HG03066 (cell line): ENCODE results near the gene GASK1B.

Experiments used
- ATAC-seq: cut with Tn5 transposase; IDR thresholded peaks from one replicate; pipeline ENCODE4 v1.9.1; 2021; ENCODE audit warnings: low read depth; ENCODE audit not compliant: unreplicated experiment

GASK1B gene

GRCh38 chr4:158172261-158173258 lies at the start of gene GASK1B:
GASK1B (minus strand) TSS chr4:158173025; CDS start chr4:158171375, 1,650 bp downstream.
- no peak for ATAC-seq

GRCh38 chr4:158219623-158220022 lies 46.8 kb upstream of the GASK1B start:
- no peak for ATAC-seq

DNA sequence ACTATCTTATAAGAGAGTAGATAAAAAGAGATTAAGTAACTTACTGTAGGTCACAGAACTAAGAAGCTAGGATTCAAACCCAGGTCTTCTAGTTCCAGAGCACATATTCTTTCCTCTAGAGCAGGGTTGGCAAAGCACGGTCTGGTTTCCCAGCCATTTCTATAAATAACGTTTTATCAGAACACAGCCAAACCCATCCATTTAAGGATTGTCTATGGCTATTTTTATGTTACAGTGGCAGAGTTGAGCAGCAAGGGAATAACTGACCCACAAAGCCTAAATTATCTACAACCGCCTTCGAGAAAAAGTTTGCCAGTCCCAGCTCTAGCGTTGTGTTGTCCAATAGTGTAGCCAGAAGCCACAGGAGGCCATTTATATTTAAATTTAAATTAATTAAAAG lies 44.9 kb upstream of the GASK1B start:
- no peak for ATAC-seq

DNA sequence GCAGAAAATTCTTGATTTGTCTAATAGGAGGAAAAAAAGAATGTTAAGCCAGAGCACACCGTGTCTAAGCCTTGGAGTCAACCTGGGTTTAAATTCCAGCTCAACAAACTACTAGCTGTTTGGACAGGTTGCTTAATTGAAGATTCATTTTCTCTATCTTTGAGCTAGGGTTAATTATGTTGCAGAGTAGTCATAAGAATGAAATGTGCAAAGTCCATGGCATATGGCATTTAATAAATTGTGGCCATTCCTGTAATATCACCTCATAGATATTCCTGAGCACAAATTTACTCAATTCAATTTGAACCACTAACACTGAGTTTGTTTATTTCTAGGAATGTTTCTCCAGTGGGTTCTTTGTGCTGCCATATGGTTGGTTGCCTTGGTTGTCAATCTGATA lies 42.0 kb upstream of the GASK1B start:
- ATAC-seq = no peak

DNA sequence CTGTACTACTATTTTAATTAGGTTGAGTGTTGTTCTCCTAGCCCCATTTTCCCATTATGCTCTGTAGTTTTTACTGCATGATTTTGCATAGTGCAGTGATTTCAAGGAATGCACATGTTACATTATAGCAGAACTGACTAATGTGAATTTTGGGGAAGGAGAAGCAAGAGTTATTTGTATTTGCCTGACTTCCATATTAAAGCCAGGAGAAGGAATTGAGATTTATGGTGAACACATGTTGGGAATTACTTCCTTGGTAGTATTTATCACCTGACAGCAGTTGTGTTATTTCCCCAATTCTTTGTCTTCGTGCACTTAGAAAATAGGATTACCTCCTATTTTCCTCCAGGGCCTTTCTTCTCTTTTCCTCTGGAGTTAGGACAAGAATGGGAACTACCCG lies 40.6 kb upstream of the GASK1B start:
- ATAC-seq = no peak

DNA sequence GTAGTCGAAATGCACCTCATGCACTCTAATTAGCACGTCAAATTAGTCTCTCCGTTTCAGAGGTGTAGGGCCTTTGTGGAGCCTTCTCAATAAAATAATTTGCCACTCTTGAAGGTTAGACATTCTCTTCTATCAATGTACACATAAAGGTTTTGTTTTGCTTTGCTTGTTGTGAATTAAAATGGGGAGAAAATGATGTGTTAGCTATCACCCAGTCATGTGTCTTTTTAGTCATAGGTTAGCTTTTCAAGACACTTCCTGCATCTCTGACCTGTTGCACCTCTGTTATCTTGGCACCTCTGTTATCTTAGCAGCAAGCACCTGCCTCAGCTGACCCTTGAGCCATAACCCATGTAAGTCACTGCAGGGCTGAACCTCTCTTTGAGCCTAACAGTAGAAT lies 38.4 kb upstream of the GASK1B start:
- ATAC-seq = no peak

- peak; percentile 93 for ATAC-seq
Measured at GRCh38 chr4:158209825-158210807, 37.3 kb upstream of the GASK1B start, which contains the start of gene TMEM144. TMEM144 (plus strand) TSS chr4:158210486; CDS start chr4:158212668, 2,182 bp downstream.

DNA sequence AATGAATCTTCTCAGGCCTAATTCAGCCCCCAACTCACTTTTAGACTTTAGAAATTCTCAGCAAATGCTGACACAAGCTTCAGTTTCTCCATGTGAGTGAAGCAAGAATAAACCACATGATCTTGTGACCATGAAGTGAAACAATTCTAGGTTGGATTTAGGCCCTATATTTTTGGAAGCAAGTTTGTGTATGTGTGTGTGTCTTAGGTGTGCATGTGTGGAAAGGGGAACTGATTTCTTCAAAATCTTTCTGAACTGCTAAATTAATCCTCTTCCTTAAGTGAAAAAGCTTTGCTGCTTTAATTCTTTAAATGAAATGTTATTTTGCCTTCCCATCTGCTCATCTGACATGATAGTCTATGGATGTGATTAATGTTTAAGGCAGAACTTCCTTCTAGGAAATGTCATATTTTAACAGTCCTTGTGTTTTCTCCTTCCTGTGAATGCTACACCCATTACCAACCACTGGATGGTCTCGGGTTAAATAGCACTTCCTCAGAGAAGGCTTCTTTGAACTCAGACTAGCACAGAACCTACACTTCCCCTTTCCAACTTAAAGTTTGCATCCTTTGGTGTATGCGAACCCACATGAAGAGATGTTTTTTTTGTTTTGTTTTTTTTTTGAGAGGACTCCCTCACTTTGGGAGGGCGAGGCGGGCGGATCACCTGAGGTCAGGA lies 36.3 kb upstream of the GASK1B start:
- ATAC-seq = peak; percentile 48

GRCh38 chr4:158203929-158204328 lies 31.1 kb upstream of the GASK1B start:
- ATAC-seq = no peak

- no peak for ATAC-seq
Measured at GRCh38 chr4:158203436-158203835, 30.6 kb upstream of the GASK1B start.

GRCh38 chr4:158202481-158202880 lies 29.7 kb upstream of the GASK1B start:
- no peak for ATAC-seq

- no peak for ATAC-seq
Measured at GRCh38 chr4:158201876-158202275, 29.1 kb upstream of the GASK1B start.

- no peak for ATAC-seq
Measured at GRCh38 chr4:158201322-158201721, 28.5 kb upstream of the GASK1B start.

DNA sequence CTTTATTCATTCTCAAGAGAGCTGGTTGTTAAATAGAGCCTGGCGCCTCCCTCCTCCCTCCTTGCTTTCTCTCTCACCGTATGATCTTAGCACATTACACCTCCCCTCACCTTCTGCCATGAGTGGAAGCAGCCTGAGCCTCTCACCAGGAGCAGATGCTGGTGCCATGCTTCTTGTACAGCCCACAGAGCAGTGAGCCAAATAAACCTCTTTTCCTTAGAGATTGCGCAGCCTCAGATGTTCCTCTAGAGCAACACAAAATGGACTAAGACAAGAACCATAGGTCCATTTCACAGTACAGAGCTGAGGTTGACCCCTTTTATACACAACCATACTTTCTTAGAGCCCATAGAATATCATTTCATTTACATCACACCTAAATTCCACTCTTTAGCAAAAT lies 27.4 kb upstream of the GASK1B start:
- no peak for ATAC-seq

- ATAC-seq = no peak
Measured at GRCh38 chr4:158197194-158197776, 24.5 kb upstream of the GASK1B start.

GRCh38 chr4:158195297-158195696 lies 22.5 kb upstream of the GASK1B start:
- no peak for ATAC-seq

GRCh38 chr4:158193171-158193749 lies 20.4 kb upstream of the GASK1B start:
- no peak for ATAC-seq

DNA sequence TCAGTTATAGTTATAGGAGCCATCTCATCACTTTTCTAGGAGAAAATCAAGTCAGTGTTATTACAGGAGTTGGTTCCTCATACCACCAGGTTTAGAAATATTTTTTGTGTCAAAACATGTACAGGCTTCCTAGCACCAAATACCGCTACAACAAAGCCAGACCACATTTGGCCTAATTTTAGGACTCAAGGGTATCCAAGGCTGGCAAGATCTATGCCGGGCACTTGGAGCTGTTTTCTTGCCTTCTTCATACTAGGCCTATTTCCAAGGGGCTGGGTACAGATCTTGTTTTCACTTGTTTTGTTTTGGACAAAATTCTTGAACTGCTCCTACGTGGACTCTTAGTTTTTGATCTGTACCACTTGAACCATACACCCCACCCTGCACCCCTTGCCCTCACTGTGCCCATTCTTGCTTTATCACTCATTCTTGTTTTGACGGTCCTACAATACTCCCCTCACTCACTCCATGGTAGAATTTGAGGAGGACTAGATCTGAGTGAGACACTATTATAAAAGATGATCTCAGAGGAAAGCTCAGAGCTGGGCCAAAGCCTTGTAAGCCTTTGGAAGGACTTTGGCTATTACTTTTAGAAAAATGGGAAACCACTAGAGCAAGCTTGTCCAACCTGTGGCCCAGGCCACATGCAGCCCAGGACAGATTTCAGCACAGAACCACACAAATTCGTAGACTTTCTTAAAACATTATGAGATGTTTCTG lies 19.8 kb upstream of the GASK1B start:
- no peak for ATAC-seq

DNA sequence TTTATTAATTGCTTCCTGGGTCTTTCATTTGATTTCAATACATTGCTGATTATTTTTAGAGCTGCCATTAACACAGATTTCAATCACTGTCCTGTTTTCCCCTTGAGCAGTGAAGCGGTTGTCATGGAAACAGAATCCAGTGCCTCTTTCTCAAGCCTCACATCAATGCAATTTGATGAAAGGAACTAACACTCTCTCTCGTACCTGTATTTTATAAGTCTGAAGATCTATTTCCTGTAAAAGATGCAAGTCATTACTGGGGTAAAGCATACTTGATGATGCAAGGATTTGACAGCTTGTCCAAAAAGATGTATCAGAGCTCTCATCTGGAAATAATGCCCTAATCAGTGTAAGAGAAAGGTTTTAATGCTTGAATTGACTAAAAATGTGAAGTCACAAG lies 17.9 kb upstream of the GASK1B start:
- ATAC-seq = no peak
